Placental epithelial cell (primary cell): ENCODE measurements around the gene PSKH1. TPM values are rescaled to one million over a fixed set of nuclear protein-coding genes. Genes with fewer than 3 reads are reported as not detected.

Experiments used
- small RNA-seq: library from RNA; depleted of rRNA; stranded (forward); fragments of <200 nt; gene quantifications from one replicate; pipeline ENCODE3, GENCODE V24; 2012
- total RNA-seq: library from RNA; depleted of rRNA; stranded (reverse); fragments of >200 nt; gene quantifications from 2 replicates; pipeline ENCODE4 v1.2.3, GENCODE V29; 2012

Gene PSKH1
- 18.5 and 21.7 TPM in 2 replicates for total RNA-seq

GRCh38 chr16:67892899-67893742, at the start of gene PSKH1:
PSKH1 (plus strand) TSS chr16:67893254; CDS start chr16:67908750, 15,496 bp downstream.

GRCh38 chr16:67846320-67847063, 46.6 kb upstream of the PSKH1 start, which contains the start of gene NUTF2:
NUTF2 (plus strand) TSS chr16:67846933; CDS start chr16:67865131, 18,198 bp downstream.

GRCh38 chr16:67847064-67847861, 45.8 kb upstream of the PSKH1 start, which contains the start of gene CENPT:
CENPT (minus strand) TSS chr16:67847693; CDS start chr16:67833859, 13,834 bp downstream.

GRCh38 chr16:67872631-67873434, 20.2 kb upstream of the PSKH1 start, which contains the start of gene EDC4:
EDC4 (plus strand) TSS chr16:67873052; CDS start chr16:67873262, 210 bp downstream.

GRCh38 chr16:67884684-67885083, 8.4 kb upstream of the PSKH1 start, which contains the start of gene NRN1L:
NRN1L (plus strand) TSS chr16:67884885; CDS start chr16:67884904, 19 bp downstream.

GRCh38 chr16:67931712-67932461, 38.8 kb downstream of the PSKH1 start, which contains the start of gene CTRL:
CTRL (minus strand) TSS chr16:67931862; CDS start chr16:67931852, 10 bp downstream.

GRCh38 chr16:67936124-67936879, 43.2 kb downstream of the PSKH1 start, which contains the start of gene PSMB10:
PSMB10 (minus strand) TSS chr16:67936850; CDS start chr16:67936749, 101 bp downstream.

GRCh38 chr16:67943619-67944504, 50.8 kb downstream of the PSKH1 start, which contains the start of gene LCAT:
LCAT (minus strand) TSS chr16:67944120; CDS start chr16:67944101, 19 bp downstream.

GRCh38 chr16:67968400-67969253, 75.6 kb downstream of the PSKH1 start, which contains the start of gene SLC12A4:
SLC12A4 (minus strand) TSS chr16:67968637; CDS start chr16:67968553, 84 bp downstream.

Small RNA genes lying within 50 kb of the gene (small RNA-seq; reads per million reads assigned to genes)
- gene AC040162.2: not detected
- gene NRN1L: not detected

Other genes starting within 250 kb of the PSKH1 start
- gene CARMIL2, start 248.1 kb upstream of the PSKH1 start, total RNA-seq: not detected in 2 replicates
- 18.5 and 25.7 TPM in 2 replicates for gene ACD, start 233.0 kb upstream of the PSKH1 start, total RNA-seq
- gene PARD6A, start 232.3 kb upstream of the PSKH1 start, total RNA-seq: 0.39 and 0.65 TPM in 2 replicates
- gene ENKD1, start 226.5 kb upstream of the PSKH1 start, total RNA-seq: 13.8 and 17.3 TPM in 2 replicates
- gene C16orf86, start 226.4 kb upstream of the PSKH1 start, total RNA-seq: 3.9 and 4.7 TPM in 2 replicates
- 17.0 and 18.1 TPM in 2 replicates for gene GFOD2, start 173.9 kb upstream of the PSKH1 start, total RNA-seq
- 4.6 and 6.3 TPM in 2 replicates for gene RANBP10, start 86.7 kb upstream of the PSKH1 start, total RNA-seq
- gene TSNAXIP1, start 86.4 kb upstream of the PSKH1 start, total RNA-seq: 0.11 and 1.2 TPM in 2 replicates
- 23.9 and 33.0 TPM in 2 replicates for gene THAP11, start 50.9 kb upstream of the PSKH1 start, total RNA-seq
- 282 and 381 TPM in 2 replicates for gene NUTF2, start 46.3 kb upstream of the PSKH1 start, total RNA-seq
- gene CENPT, start 45.6 kb upstream of the PSKH1 start, total RNA-seq: 66.3 and 117 TPM in 2 replicates
- 69.5 and 70.3 TPM in 2 replicates for gene EDC4, start 20.2 kb upstream of the PSKH1 start, total RNA-seq
- 0.54 and 0.79 TPM in 2 replicates for gene NRN1L, start 8.4 kb upstream of the PSKH1 start, total RNA-seq
- 0.65 and 0.79 TPM in 2 replicates for gene CTRL, start 38.6 kb downstream of the PSKH1 start, total RNA-seq
- 22.9 and 23.2 TPM in 2 replicates for gene PSMB10, start 43.6 kb downstream of the PSKH1 start, total RNA-seq
- 15.7 and 17.6 TPM in 2 replicates for gene LCAT, start 50.9 kb downstream of the PSKH1 start, total RNA-seq
- 121 and 147 TPM in 2 replicates for gene SLC12A4, start 75.4 kb downstream of the PSKH1 start, total RNA-seq
- gene DPEP3, start 87.2 kb downstream of the PSKH1 start, total RNA-seq: not detected in 2 replicates
- not detected in 2 replicates for gene DPEP2, start 106.2 kb downstream of the PSKH1 start, total RNA-seq
- gene DPEP2NB, start 122.7 kb downstream of the PSKH1 start, total RNA-seq: not detected in 2 replicates
- 10.2 and 11.7 TPM in 2 replicates for gene DDX28, start 130.0 kb downstream of the PSKH1 start, total RNA-seq
- gene DUS2, start 130.0 kb downstream of the PSKH1 start, total RNA-seq: 15.7 and 22.2 TPM in 2 replicates
- 31.8 and 37.1 TPM in 2 replicates for gene NFATC3, start 192.1 kb downstream of the PSKH1 start, total RNA-seq